Activated CD8-positive, alpha-beta T cell treated with anti-CD3 and anti-CD28 coated beads, Interleukin-2, amount 10 ng/mL, durations not matched to agents 7 days and 5 days (primary cell): ENCODE data around the gene ZFP64. TPM values are rescaled to one million over a fixed set of nuclear protein-coding genes. Genes with fewer than 3 reads are reported as not detected.

ENCODE experiments used
- ATAC-seq: fragments of 150-1000 bp; cut with Tn5 transposase; one replicate; pipeline ENCODE4 v1.10.0; 2021; ENCODE audit warnings: moderate library complexity
- CTCF ChIA-PET: fragments of 350-600 bp; sonication (Branson Sonifier 250); formaldehyde crosslinking; loops from one replicate; lab custom pipeline; 2021; ENCODE audit warnings: antibody characterized with exemption; lab: Charles Lee
- POLR2A ChIA-PET: fragments of 350-600 bp; sonication (Branson Sonifier 250); formaldehyde crosslinking; loops from one replicate; lab custom pipeline; 2021; ENCODE audit warnings: antibody characterized with exemption; lab: Charles Lee
- DNase-seq: peaks from one replicate; pipeline ENCODE4 v3.0.0-alpha.2; 2020
- H3K27ac Mint-ChIP-seq: one replicate; pipeline ENCODE4 v1.8.0; 2021; ENCODE audit warnings: mild to moderate bottlenecking, mixed read lengths
- H3K27me3 Mint-ChIP-seq: one replicate; pipeline ENCODE4 v1.8.0; 2021; ENCODE audit warnings: low read depth, mixed read lengths
- H3K36me3 Mint-ChIP-seq: one replicate; pipeline ENCODE4 v1.8.0; 2021; ENCODE audit warnings: low read depth, mixed read lengths
- H3K4me1 Mint-ChIP-seq: one replicate; pipeline ENCODE4 v1.8.0; 2021; ENCODE audit warnings: low read depth, mixed read lengths
- H3K4me3 Mint-ChIP-seq: one replicate; pipeline ENCODE4 v1.8.0; 2021; ENCODE audit warnings: mild to moderate bottlenecking, mixed read lengths
- H3K9me3 Mint-ChIP-seq: one replicate; pipeline ENCODE4 v1.8.0; 2022; ENCODE audit warnings: mixed read lengths; ENCODE audit not compliant: insufficient read depth
- total RNA-seq, 2 experiments: library from RNA; stranded (reverse); gene quantifications; one replicate each; pipeline ENCODE4 v1.2.3, GENCODE V29; 2021

Gene ZFP64
- total RNA-seq, 2 experiments from 2014 or later: 10.4 to 10.5 TPM

DNA sequence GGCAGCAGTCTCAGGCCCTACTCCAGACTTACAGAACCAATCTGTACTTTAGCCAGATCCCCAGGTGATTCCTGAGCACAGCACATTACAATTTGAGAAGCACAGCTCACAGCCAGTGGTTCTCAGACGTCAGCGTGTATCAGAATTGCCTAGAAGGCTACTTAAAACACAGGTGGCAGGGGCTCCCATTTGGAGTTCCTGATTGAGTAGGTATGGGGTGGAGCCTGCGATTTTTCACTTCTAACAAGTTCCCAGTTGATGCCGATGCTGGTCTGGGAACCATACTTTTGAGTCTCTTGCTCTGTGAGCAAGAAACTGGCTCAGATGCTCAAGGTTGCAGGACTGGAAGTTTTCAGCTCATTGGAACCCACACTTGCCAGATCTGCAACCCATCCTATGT, 89.5 kb downstream of the ZFP64 start:
- Mint-ChIP-seq H3K36me3 (no peaks in the 10 kb centered on the region), H3K27me3 (peaks cover 39% of the 10 kb centered on the region), H3K27ac (no peak overlapping the region), H3K4me3 (no peak overlapping the region), H3K9me3 (no peaks in the 10 kb centered on the region), H3K4me1 (peaks cover 24% of the 10 kb centered on the region)
- DNase-seq: no peak
- ATAC-seq: no peak
- ChIA-PET CTCF (interaction anchor here (1.0 kb wide), 1 partner anchor 27 kb away, joined by 3 read pairs; no protein-coding TSS in a partner anchor), POLR2A (no interaction called here)
